DMS114 treated with DMSO at 0.1 percent for 48 hours (cell line): ENCODE results near the gene SOD3.

Experiments
- DNase-seq: peaks from one replicate; lab custom pipeline; 2025; ENCODE audit not compliant: unreplicated experiment; lab: John Stamatoyannopoulos, UW

Gene SOD3

GRCh38 chr4:24775032-24775605, 20.3 kb upstream of the SOD3 start:
- no peak for DNase-seq

GRCh38 chr4:24775750-24776149, 19.6 kb upstream of the SOD3 start:
- no peak for DNase-seq

DNA sequence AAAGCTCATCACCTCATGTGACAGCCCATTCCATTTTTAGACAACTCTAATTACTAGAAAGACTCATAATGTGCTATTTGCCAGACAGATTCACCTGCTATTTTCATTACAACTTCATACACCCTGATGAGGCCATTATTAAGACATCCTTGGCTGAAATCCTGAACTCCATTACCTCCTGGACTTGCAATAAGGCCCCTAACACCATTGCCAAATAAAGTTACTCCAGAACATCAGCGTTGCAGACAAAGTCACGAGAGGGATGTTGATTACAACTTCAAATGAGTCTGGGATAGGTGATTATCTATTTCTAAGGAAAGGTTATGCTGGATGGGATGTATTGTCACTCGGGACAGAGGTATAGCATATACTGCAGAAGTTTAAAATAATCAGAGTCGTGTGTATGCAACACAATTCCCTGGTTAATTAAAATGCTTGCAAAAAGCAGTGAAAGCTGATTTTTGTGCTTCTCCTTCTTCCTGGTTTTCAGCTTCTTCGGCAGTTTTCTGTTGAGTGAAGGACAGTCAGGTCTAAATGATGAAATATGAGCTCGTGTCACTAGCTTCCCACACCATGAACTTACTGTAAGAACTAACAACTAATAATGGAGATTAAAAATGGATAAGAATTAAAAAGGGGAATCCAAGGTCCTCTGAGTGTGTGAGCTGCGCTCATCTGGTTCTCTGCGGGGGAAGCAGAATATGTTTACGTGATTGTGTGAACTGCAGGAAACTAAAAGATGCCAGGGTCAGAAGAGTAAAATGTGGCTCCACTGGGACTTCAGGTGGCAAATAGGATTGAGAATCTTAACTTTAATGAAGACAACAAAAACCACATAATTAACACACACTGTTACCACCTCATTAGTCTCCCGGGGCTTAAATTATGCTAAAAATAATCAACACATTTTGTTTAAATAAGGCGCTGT, 17.6 kb upstream of the SOD3 start:
- no peak for DNase-seq

DNA sequence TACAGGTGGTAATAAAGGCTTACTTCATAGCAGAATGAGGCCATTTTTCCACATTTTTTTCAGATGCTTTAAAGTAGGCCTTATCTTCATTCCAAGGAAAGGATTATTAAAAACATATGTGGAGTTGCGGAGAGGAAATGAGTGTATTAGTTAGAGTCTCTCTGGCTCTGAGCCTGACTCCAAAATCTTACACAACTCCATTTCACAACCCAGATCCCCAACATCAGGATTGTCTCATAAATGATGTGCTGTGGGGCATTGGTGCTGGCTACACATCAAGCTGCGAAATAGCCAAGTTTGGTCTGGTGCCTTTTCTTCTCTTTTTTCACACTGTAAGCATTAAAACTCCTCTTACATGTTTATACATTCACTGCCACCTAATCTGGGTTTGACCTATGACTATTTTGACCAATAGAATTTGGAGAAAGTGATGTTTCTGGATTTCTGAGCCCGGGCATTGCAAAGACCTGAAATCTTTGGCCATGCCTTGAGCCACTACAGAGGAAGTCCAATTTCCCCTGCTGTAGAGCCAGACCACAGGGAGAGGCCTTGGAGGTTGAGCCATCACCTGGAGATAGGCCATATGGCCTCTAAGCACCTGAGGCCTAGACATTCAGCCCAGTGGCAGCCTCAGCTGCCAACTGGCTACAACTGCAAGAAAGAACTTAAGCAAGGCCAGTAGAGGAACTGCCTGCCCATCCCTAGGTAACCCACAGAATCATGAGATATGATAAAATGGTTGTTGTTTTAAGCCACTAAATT, 16.7 kb upstream of the SOD3 start:
- DNase-seq = no peak

GRCh38 chr4:24780936-24781495, 14.4 kb upstream of the SOD3 start:
- DNase-seq = no peak

DNA sequence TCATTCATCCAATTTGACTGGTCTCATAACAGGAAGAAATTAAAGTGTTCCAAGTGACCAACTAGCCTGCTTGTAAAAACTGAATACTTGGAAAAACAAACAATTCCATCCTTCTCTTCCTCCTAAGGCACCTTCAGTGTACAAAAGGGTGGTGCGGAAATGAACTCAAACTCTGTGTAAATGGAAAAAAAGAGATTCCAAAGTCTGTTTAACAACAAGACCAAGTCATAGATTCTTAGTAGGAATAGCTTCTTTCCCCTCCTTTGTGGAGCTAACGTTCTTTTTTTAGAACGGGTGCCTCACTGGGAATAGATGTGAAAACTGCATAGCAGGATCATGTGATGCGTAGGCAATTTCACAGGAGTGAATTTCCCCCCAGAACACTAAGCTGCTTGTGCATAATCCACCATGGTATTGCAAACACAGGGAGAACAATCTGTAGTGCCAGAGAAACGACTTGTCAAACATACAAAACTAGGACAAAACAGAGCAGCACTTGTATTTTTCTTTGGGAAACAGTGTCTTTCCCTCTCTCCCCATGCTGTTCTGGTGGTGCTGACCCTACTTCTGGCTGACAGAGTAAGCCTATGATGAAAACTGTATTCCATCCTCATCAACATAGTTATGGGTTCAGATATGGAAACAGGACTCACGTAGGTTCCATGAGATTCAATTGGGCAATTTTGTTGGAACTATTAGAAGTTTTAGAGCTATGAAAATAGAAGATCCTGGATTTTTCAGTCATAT, 13.2 kb upstream of the SOD3 start:
- DNase-seq = no peak

GRCh38 chr4:24783506-24783905, 11.9 kb upstream of the SOD3 start:
- DNase-seq = no peak

GRCh38 chr4:24791043-24791442, 4.3 kb upstream of the SOD3 start:
- no peak for DNase-seq

DNA sequence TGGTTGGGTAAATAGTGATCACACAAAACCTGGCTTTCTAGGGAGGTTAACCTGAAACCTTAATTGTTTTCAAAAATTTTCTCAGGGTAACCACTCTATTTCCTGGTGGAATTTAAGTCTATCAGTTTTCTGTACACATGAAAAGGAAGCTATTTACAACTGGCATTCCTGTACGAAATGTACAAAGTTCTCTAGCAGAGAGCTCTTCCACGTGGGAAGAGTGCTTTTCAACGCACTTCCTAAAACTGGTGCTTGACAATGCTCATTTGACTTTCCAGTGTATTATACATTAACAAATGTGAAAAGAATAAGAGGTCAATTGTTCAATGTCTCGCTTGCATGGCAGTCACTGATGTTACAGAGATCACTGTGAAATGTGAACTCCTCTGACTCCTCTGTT, 2.8 kb upstream of the SOD3 start:
- no peak for DNase-seq

DNA sequence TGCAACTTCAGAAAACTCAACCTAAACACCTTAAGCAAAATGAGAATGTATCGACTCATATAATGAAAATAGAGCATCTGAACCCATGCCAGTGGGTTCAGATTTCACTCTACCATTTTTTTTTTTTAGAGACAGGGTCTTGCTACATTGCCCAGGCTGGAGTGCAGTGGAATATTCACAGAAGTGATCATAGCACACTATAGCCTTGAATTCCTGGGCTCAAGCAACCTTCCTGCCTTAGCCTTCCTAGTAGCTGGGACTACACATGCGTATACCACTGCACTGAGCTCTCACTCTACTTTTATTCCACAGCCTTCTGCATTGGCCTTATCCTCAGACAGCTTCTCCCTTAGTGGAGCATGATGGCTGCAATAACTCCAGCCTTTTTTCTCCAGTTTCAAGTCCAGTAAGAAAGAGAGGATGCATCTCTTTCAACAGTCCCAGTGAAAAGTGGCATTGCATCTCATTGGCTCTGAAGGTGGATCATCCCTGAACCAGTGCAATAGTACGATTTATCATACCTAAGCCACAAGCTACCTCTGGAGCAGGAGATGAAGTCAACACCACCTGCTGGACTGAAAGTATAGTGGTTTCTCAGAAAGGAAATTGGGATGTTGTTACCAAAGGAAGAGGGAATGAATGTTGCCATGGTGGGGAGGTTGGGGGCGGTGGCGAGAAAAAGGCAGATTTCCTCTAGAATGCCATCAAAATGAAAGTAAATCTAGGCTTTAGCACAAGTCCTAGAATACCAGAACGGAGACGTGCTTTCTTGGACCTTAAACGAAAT, 2.0 kb upstream of the SOD3 start:
- no peak for DNase-seq

GRCh38 chr4:24794051-24794450, 1.3 kb upstream of the SOD3 start:
- no peak for DNase-seq

GRCh38 chr4:24794480-24794879, 893 bp upstream of the SOD3 start:
- DNase-seq = no peak

- no peak for DNase-seq
These were observed 451 bp downstream of the SOD3 start for GRCh38 chr4:24795666-24796381.

GRCh38 chr4:24796620-24797019, 1.2 kb downstream of the SOD3 start:
- no peak for DNase-seq

DNA sequence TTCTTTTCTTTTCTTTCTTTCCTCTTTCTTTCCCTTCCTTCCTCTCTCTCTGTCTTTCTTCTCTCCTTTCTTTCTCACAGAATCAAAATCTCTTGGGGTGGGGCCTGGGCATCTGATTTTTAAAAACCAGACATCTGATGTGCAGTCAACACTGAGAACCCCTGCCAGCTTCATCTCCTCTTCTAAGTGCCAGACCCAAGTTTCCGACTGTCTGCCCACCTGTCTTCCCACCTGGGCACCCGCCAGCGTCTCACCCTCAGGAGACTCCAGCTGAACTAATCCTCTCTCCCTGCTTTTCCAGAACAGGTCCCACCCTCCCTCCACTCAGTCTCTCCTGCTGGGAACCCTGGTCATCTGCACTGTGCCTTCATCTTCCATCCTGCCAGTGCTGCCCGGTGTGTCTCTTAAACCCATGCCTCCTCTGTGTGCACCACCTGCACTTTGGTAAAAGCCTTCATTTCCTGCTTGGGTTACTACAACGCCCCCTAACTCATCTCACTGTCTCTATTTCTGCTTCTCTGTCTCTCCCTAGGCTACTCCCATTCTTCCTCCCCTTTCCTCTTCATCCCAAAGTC, 2.8 kb downstream of the SOD3 start:
- no peak for DNase-seq

- no peak for DNase-seq
These were observed 3.8 kb downstream of the SOD3 start for GRCh38 chr4:24799196-24799543.

DNA sequence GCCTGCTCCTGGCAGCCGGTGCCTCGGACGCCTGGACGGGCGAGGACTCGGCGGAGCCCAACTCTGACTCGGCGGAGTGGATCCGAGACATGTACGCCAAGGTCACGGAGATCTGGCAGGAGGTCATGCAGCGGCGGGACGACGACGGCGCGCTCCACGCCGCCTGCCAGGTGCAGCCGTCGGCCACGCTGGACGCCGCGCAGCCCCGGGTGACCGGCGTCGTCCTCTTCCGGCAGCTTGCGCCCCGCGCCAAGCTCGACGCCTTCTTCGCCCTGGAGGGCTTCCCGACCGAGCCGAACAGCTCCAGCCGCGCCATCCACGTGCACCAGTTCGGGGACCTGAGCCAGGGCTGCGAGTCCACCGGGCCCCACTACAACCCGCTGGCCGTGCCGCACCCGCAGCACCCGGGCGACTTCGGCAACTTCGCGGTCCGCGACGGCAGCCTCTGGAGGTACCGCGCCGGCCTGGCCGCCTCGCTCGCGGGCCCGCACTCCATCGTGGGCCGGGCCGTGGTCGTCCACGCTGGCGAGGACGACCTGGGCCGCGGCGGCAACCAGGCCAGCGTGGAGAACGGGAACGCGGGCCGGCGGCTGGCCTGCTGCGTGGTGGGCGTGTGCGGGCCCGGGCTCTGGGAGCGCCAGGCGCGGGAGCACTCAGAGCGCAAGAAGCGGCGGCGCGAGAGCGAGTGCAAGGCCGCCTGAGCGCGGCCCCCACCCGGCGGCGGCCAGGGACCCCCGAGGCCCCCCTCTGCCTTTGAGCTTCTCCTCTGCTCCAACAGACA, 4.4 kb downstream of the SOD3 start:
- no peak for DNase-seq

DNA sequence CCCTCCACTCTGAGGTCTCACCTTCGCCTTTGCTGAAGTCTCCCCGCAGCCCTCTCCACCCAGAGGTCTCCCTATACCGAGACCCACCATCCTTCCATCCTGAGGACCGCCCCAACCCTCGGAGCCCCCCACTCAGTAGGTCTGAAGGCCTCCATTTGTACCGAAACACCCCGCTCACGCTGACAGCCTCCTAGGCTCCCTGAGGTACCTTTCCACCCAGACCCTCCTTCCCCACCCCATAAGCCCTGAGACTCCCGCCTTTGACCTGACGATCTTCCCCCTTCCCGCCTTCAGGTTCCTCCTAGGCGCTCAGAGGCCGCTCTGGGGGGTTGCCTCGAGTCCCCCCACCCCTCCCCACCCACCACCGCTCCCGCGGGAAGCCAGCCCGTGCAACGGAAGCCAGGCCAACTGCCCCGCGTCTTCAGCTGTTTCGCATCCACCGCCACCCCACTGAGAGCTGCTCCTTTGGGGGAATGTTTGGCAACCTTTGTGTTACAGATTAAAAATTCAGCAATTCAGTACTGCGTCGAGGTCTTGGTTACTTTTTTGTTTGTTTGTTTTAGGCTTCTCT, 5.0 kb downstream of the SOD3 start:
- no peak for DNase-seq
